GM18526 (cell line): ENCODE results near the gene DISP1.

Source experiments
- POLR2A ChIP-seq: IDR thresholded peaks from 3 replicates; pipeline ENCODE4 v1.6.1; 2011; ENCODE audit not compliant: insufficient read length; ENCODE audit errors: extremely low read depth

The DISP1 gene

GRCh38 chr1:222787729-222788128 is 27.1 kb upstream of the DISP1 start:
- no peak for TF ChIP-seq POLR2A

- TF ChIP-seq POLR2A: no peak
Observed at GRCh38 chr1:222788402-222789156, 26.3 kb upstream of the DISP1 start.

GRCh38 chr1:222790115-222790514 is 24.7 kb upstream of the DISP1 start:
- no peak for TF ChIP-seq POLR2A

DNA sequence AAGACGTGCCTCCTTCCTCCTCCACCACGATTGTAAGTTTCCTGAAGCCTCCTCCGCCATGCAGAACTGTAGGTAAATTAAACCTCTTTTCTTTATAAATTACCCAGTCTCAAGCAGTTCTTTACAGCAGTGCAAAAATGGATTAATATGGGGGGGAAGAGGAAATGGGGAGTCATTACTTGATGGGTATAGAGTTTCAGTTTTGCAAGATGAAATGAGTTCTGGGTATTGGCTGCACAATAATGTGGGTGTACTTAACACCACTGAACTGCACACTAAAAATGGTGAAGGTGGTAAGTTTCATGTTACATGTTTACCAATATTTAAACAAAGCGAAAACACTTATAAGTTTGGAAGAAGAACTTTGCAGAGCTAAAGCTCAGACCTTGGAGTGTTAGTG is 24.3 kb upstream of the DISP1 start:
- no peak for TF ChIP-seq POLR2A

DNA sequence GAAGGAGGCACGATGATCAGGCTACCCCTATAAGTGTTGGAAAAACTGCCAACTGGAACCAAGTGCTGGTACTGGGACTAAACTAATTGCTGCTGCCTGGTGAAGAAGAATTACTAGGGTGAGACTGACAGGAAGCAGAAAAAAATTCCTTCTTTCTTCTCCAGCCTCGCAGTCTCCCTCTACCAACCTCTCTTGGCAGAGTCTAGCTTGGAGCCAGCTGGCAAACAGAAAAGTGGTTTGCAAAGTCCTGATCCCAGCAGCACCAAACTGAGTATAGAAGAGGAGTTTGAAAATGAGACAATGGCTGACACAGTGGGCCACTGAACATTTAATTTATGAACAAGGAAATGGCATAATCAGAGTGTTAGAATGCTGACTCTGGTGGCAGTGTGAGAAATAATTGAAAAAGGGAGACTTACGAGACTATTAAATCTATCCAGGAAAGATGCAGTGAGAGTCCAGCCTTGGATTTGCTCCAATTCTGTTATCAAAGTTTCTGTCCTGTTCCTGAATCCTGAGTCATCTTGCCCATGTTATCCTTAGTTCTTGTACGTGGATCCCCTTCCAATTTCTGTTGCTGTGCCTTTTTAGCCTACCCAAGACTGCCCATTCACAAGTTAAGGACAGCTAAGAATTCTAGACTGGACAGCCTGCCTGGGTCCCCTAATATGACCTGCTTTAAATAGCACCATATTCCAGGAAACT is 23.7 kb upstream of the DISP1 start:
- TF ChIP-seq POLR2A: no peak

DNA sequence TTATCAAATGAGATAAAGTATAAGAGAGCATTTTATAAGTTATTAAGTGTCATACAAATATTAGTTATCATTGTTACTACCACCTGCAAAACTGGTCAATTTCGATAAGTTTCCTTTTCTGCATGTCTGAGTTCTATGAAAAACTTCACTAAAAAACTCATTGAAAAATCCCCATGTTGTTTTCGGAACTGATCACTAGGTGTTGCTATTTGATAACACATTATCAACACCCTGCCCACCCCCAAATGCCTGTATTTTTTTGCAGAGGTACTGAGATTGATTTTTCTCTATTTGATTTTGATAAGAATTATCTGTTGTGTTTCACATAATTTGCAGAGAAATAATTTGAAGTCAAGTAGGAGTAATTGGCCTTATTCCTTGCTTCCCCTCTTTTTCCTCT is 22.1 kb upstream of the DISP1 start:
- TF ChIP-seq POLR2A: no peak

- no peak for TF ChIP-seq POLR2A
Observed at GRCh38 chr1:222794656-222795474, 20.0 kb upstream of the DISP1 start.

DNA sequence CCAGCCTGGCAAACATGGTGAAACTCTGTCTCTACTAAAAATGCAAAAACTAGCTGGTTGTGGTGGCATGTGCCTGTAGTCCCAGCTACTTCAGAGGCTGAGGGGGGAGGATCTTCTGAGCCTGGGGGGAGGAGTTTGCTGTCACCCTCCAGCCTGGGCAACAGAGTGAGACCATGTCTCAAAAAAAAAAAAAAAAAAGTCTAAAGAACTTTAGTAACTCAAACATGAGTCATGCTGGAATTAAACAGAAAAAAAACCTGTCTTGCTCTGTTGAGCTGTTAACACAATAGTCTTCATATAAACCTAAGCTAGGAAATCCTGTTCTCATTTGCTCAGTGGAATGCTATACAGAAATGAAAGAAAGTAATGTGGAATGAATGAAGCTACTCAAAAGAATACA is 16.7 kb upstream of the DISP1 start:
- no peak for TF ChIP-seq POLR2A

GRCh38 chr1:222798975-222799374 is 15.9 kb upstream of the DISP1 start:
- no peak for TF ChIP-seq POLR2A

DNA sequence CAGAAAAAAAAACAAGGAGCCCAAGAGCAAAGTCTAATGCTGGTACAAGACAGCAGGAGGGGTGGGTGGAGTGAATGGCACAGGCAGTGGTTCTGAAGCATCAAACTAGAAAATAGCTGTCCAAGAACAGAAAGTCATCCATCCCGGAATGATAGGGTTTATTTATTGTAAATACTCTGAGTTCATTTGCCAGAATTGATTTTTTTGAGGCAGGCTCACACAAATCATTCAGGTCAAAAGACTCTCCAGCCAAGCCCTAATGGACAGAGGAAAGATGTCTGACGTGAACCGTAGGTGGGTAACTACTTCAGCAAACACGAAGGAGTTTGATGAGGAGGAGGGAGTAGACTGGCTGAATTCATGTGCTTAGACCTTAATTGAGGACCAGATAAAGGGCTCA is 13.8 kb upstream of the DISP1 start:
- no peak for TF ChIP-seq POLR2A

DNA sequence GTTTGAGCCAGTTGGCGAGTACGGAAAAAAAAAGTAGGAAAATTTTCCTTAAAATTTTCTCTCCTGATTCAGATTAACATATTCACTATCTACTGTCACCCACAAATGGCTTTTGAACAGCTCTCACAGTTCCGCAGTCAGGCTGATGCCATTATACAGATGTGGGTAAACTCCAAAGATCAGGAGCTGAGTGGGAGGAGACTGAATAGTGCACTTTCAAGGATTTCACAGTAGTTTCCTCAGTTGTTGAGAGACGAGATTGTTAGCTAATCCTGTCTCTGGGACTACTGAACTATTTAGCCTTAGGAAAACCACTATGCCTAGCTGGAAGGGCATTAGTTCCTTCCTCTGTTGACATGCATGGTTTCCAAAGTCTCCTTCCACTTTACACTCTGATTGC is 3.2 kb upstream of the DISP1 start:
- TF ChIP-seq POLR2A: no peak

DNA sequence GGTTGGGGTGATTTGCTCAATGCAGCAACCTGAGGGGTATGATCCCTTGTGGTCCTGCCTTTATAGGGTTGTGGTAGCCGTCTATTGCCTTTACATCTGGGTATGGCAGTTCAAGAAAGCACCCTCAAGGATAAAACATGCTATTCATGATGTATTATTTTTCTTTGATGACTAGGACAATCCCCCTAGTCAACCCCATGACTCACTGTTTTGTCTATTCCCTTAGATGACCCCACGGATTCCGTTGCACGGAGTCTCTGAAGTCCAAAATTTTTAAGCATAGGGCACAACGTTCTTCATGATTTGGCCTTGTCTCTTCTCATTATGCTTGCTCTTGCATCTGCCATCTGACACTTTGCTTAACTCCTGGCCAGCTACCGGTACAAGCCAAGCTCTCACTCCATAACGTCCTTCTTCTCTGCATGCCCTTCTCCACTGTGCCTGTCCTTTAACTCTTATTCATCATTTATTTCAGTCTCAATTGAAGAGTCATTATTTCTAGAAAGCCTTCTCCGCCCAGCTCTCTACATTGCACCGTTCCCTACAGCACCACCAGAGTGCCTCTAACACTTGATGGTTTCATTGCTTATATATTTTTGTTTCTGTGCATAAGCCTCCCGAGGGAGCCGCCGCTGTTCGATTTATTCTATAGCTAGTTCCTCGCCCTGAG is 838 bp upstream of the DISP1 start:
- TF ChIP-seq POLR2A: no peak

GRCh38 chr1:222815440-222815765 is 564 bp downstream of the DISP1 start:
- no peak for TF ChIP-seq POLR2A

- no peak for TF ChIP-seq POLR2A
Observed at GRCh38 chr1:222817529-222817928, 2.7 kb downstream of the DISP1 start.

DNA sequence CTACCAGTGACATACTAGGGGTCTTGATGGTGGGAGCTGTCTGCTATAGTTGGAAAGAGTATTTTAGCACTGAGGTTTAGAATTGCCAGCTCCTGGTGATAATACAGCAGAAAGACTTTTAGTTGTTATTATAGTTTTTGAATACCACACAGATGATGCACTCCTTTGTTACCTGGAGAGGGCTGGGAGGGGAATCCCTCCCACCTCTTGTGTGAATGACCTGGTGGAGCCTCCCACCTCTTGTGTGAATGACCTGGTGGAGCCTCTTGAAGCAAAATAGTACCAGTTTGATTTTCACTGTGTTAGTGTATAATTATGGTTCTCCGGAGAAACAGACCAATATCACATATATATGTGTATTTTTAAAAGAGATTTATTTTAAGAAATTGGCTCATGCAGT is 3.3 kb downstream of the DISP1 start:
- TF ChIP-seq POLR2A: no peak
